GM21786 (cell line): Measurements from ENCODE around the gene MRPL1.
"Not testable (repeated sequence)": the region's sequence is repeated elsewhere in the genome, so short reads cannot be mapped to it uniquely, and the experiment has no call there.

Experiments
- ATAC-seq: cut with Tn5 transposase; IDR thresholded peaks from one replicate; pipeline ENCODE4 v1.9.1; 2021; ENCODE audit not compliant: unreplicated experiment

Gene MRPL1

GRCh38 chr4:77911842-77912450, 49.3 kb downstream of the MRPL1 start:
- ATAC-seq = peak; percentile 97

GRCh38 chr4:77913348-77913747, 50.7 kb downstream of the MRPL1 start:
- no peak for ATAC-seq

GRCh38 chr4:77917075-77917474, 54.4 kb downstream of the MRPL1 start:
- ATAC-seq = no peak

- ATAC-seq = no peak
Measured at GRCh38 chr4:77917601-77918000, 55.0 kb downstream of the MRPL1 start.

- no peak for ATAC-seq
Measured at GRCh38 chr4:77920371-77920770, 57.7 kb downstream of the MRPL1 start.

DNA sequence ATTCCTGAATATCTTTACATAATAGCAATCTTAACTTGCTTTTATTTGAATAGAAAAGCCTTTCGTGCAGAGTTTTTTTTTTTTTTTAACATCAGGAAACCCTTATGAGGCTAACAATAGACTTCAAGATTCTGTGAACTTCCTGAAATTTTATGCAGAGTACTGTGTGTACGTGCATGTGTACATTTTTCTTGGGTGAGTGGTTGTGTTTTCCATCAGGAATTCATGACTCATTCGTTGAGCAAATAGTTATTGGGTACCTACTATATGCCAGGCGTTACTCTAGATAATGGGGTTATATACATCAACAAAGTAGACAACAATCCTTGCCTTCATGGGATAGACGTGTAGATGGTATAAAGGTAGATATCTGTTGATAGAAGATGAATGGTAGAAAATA, 59.1 kb downstream of the MRPL1 start:
- ATAC-seq = no peak

DNA sequence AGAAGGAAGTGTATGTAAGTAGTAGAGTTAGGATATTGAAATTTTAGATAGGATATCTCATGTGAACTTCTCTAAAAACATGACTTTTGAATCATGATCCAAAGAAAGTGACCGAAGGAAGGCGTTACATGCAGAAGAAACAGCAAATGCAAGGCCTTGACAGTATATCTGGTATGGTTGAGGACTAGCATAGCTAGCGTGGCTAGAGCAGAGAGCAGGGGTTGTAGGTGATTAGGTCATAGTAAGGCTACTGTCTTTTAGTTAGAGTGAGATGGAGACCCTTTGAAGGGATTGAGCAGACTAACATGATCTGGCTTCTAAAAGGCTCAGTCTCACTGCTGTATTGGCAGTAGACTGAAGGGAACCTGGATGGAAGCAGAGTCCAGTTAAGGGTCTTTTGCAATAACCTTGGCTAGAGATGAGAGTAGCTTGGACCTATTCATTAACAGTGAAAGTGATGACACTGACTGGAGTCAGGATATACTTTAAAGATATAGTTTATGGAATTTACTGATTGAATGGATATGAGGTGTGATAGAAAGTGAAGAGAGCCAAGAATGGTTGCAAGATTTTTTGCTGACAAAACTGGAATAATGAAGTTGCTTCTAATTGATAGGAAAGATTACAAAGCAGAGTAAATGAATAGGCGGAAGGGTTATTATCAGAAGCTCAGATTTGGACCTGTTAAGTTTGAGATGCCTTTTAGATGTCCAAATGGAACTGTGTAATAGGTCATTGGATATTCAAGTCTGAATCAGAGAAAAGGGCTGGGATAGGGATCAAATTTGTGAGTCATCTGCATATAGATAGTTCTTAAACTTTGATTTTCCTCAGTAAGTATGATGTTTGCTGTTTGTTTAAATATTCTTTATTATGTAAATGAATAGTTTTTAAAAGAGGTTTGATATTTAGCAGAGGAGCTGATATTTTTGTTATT, 59.8 kb downstream of the MRPL1 start:
- no peak for ATAC-seq

DNA sequence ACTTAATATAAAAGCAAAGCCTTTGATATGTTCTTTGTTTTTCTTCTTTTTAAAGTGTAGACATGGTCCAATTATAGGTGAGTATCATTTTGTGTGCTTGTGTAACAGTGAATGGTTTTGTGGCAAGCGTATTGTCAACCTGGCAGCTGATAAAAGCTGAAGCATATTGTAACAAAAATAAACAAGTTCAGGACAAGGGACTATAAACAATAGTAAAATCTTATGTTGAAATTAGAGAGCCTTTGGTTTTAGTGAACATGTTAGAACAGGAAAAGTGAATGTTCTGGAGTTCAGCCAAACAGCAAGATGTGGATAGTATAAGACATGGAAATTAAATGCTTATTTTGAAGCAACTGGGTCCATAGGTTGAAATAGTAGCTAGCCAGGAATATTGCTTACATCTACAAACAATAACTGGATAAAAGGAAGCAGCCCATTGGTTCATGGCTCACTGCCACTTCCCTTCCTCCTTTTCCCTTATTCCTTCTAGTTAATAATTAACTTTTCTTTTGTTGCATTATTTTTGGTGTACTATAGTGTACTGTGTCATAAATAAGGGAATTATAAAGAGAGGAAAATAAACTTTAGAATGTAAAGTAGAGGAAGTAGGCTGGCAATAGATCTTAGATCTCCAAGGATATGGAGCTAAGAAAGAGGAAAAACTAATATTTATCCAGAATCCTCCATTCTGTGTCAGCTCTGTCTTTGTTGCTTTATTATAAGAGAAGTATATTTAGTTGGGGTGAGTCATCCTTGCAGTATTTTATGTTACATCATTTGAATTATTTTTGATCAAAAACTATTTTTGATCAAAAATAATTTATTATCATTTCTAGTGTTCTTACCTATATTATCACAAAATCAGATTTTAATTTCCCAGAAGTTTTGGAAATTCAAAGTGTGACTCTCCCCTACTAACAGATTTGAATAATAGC, 65.6 kb downstream of the MRPL1 start:
- ATAC-seq = no peak

DNA sequence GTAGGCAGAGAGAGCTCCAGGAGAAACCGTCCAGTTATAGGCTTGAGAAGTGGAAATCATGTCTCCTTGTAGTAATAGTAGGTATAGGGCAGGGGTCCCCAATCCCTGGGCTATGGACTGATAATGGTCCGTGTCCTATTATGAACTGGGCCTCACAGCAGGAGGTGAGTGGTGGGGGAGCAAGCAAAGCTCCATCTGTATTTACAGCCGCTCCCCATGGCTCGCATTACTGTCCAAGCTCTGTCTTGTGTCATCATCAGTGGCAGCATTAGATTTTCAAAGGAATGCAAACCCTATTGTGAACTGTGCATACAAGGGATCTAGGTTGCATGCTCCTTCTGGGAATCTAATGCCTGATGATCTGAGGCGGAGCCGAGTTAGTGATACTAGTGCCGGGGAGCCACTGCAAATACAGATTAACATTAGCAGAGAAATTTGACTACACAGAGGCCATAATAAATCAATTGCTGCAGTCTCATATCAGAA, 67.6 kb downstream of the MRPL1 start:
- no peak for ATAC-seq

GRCh38 chr4:77930876-77931275, 68.2 kb downstream of the MRPL1 start:
- no peak for ATAC-seq

- ATAC-seq = no peak
Measured at GRCh38 chr4:77931452-77932135, 69.0 kb downstream of the MRPL1 start.

GRCh38 chr4:77938560-77938959, 75.9 kb downstream of the MRPL1 start:
- no peak for ATAC-seq

DNA sequence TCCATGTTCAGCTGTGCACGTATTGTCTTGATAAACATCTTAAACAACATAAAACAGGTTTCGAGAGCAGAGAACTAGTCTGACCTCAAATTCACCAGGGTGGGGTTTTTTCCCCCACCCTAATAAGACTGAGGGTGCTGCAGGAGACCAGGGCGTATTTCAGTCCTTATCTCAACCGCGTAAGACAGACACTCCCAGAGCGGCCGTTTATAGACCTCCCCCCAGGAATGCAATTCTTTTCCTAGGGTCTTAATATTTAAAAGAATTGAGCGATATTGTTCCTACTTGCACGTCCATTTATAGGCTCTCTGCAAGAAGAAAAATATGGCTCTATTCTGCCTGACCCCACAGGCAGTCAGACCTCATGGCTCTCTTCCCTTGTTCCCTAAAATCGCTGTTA, 83.3 kb downstream of the MRPL1 start:
- not testable (repeated sequence) for ATAC-seq

DNA sequence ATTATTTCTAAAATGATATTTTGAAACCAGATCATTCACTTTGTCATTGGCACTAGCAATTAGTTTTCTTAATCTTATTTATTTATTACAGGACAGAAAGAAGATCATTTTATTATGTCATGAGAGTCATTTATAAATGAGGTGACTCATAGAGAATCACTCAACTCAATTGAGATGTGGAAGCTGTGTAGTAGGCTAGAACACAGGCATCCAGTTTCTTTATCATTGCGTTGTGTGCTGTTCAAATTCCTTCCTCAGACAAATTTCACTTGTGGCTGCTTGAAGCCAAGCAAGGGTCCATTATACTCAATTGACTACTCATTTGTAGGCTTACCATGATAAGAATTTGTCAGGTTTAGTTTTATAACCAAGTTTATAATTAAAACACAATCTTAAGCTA, 87.6 kb downstream of the MRPL1 start:
- ATAC-seq = no peak

DNA sequence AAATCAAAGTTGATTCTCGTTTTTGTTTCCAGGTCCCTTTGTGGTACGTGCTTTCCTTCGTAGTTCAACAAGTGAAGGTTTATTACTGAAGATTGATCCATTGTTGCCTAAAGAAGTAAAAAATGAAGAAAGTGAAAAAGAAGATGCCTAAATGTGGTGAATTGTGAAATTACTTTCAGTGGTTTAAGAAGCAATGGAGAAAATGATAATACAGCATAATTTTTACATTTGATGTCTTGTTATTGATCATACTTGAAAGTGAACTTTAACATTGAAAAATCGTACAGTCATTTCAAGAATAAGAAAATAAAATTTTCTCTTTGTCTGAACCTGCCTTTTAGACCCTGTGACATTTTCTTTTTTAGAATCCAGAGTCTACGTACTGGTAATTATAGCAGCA, 89.8 kb downstream of the MRPL1 start:
- no peak for ATAC-seq

DNA sequence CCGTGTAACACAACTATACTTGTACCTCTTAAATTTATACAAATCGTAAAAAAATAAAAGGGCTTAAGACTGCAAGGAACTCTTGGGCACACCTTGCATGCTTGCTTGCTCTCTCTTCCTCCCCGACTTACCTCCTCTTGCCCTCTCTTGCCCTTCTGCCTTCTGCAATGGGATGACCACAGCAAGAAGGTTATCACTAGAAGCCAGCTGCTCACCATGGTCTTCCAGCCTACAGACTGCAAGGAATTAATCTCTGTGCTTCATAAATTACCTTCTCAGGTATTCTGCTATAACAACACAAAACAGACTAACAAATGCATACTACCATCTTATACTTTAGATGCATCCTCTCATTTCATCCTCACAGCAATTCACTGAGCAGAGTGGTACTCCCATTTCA, 92.1 kb downstream of the MRPL1 start:
- ATAC-seq = no peak

DNA sequence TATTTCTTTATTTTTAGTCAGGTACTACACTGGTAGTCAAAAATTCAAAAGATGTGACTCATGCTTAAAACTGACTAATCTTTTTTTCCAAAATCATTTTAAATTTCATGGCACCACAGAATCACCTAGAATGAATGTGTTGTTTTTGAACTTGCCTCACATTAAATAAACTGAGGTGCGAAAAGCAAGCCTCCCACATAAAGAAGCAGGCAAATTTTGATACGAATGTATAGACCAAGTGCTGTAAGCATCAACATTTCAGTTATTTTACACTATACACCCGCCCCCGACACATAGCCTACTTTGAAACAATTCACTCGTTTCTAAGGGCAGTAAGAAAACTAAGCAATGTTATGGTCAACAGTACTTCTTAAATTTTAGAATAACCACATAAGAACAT, 94.3 kb downstream of the MRPL1 start:
- ATAC-seq = no peak

DNA sequence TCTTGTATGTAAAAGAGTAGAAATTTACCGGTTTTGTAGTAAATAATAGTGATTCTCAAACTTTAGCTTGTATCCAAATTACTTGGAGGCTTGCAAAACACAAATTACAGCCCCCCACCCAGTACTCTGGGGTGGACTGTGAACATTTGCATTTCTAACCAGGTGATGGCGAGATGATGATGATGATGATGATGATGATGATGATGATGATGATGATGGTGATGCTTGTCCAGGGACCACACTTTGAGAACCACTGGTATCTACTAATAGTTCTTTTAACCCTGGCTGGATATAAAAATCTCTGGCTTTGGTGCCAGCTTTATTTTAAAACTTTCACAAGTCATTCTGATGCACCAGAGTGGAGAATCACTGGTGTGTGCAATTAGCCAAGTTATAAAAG, 96.3 kb downstream of the MRPL1 start:
- no peak for ATAC-seq

- ATAC-seq = no peak
Measured at GRCh38 chr4:77959566-77960338, 97.1 kb downstream of the MRPL1 start.

- ATAC-seq = no peak
Measured at GRCh38 chr4:77960367-77960766, 97.7 kb downstream of the MRPL1 start.
